Embryonic facial prominence (tissue), 1 donor: ENCODE data around the gene MESP2.

Experiments
- DNase-seq: peaks from one replicate; pipeline ENCODE4 v3.0.0-alpha.2; 2016; ENCODE audit errors: extremely low spot score

MESP2 gene

GRCh38 chr15:89801471-89802195 is 25.5 kb downstream of the MESP2 start:
- no peak for DNase-seq

- DNase-seq: no peak
Measured at GRCh38 chr15:89802231-89802928, 26.2 kb downstream of the MESP2 start.

GRCh38 chr15:89802986-89803824 is 27.1 kb downstream of the MESP2 start:
- DNase-seq: no peak

- no peak for DNase-seq
Measured at GRCh38 chr15:89803941-89804800, 28.0 kb downstream of the MESP2 start.

GRCh38 chr15:89805241-89806209 is 29.4 kb downstream of the MESP2 start:
- DNase-seq: no peak

- DNase-seq: no peak
Measured at GRCh38 chr15:89806210-89806558, 30.1 kb downstream of the MESP2 start.

GRCh38 chr15:89806559-89807550 is 30.7 kb downstream of the MESP2 start:
- DNase-seq: no peak

- DNase-seq: no peak
Measured at GRCh38 chr15:89807689-89808088, 31.6 kb downstream of the MESP2 start.

GRCh38 chr15:89808160-89808870 is 32.2 kb downstream of the MESP2 start:
- DNase-seq: no peak

GRCh38 chr15:89809093-89809786 is 33.1 kb downstream of the MESP2 start:
- no peak for DNase-seq

GRCh38 chr15:89809787-89810148 is 33.6 kb downstream of the MESP2 start:
- no peak for DNase-seq

GRCh38 chr15:89810837-89811236 is 34.7 kb downstream of the MESP2 start:
- no peak for DNase-seq

GRCh38 chr15:89812011-89812846 is 36.1 kb downstream of the MESP2 start:
- no peak for DNase-seq

- DNase-seq: no peak
Measured at GRCh38 chr15:89812847-89813320, 36.8 kb downstream of the MESP2 start.

GRCh38 chr15:89813381-89814111 is 37.4 kb downstream of the MESP2 start:
- no peak for DNase-seq

- DNase-seq: no peak
Measured at GRCh38 chr15:89814112-89814742, 38.1 kb downstream of the MESP2 start.
